GM12864 (cell line): ENCODE results near the gene ATP10B.

Experiments used
- DNase-seq: peaks from one replicate; pipeline ENCODE4 v3.0.0-alpha.2; 2011; ENCODE audit warnings: low read depth
- H3K4me3 ChIP-seq: 2 replicates; pipeline ENCODE4 v1.5.1; 2011; ENCODE audit warnings: mild to moderate bottlenecking, low read depth, low read length, control low read depth
- TF ChIP-seq, protein P1 (sequence below): IDR thresholded peaks from 2 replicates; pipeline ENCODE4 v1.5.1; 2011; ENCODE audit warnings: low read depth, mild to moderate bottlenecking, moderate library complexity, low read length, control low read depth, inconsistent platforms; ENCODE audit errors: missing control alignments

Gene ATP10B

DNA sequence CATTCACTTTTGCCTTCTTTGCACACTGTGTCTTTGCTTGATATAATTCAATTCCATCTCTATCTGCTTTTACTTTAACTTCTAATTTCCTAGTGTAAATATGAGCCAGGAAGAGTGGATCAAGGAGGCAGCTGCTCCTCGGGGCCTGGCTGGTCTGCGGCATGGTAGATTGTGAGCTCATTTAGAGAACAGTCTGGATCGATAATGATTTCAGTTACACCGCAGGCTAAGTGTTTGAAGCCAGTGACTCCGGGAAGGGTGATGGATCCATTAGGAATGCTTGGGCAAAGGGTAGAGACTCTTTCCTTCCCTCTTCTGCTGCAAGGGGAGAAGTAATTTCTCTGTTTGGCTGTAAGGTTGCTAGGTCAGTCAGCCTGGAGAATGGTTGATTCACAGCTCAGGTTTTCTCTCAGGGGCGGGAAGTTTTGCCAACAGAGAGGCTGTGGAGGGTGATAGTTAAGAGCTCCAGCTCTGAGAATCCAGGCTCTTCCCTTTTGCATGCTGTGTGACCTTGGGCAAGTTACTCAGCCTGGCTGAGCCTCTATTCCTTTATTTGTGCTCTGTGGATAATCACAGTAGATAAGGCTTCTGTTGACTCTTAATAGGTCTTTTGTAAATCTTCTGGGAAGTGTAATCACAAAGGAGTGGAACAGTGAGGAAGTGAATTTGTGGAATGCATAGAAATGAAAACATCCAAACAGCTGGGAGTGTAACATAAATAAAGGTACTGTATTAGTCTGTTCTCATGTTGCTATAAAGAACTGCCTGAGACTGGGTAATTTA is 331.2 kb downstream of the ATP10B start:
- DNase-seq, result no peak
- no peak overlapping the region for H3K4me3 ChIP-seq
- TF ChIP-seq, protein P1, sequence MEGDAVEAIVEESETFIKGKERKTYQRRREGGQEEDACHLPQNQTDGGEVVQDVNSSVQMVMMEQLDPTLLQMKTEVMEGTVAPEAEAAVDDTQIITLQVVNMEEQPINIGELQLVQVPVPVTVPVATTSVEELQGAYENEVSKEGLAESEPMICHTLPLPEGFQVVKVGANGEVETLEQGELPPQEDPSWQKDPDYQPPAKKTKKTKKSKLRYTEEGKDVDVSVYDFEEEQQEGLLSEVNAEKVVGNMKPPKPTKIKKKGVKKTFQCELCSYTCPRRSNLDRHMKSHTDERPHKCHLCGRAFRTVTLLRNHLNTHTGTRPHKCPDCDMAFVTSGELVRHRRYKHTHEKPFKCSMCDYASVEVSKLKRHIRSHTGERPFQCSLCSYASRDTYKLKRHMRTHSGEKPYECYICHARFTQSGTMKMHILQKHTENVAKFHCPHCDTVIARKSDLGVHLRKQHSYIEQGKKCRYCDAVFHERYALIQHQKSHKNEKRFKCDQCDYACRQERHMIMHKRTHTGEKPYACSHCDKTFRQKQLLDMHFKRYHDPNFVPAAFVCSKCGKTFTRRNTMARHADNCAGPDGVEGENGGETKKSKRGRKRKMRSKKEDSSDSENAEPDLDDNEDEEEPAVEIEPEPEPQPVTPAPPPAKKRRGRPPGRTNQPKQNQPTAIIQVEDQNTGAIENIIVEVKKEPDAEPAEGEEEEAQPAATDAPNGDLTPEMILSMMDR, result no peak

DNA sequence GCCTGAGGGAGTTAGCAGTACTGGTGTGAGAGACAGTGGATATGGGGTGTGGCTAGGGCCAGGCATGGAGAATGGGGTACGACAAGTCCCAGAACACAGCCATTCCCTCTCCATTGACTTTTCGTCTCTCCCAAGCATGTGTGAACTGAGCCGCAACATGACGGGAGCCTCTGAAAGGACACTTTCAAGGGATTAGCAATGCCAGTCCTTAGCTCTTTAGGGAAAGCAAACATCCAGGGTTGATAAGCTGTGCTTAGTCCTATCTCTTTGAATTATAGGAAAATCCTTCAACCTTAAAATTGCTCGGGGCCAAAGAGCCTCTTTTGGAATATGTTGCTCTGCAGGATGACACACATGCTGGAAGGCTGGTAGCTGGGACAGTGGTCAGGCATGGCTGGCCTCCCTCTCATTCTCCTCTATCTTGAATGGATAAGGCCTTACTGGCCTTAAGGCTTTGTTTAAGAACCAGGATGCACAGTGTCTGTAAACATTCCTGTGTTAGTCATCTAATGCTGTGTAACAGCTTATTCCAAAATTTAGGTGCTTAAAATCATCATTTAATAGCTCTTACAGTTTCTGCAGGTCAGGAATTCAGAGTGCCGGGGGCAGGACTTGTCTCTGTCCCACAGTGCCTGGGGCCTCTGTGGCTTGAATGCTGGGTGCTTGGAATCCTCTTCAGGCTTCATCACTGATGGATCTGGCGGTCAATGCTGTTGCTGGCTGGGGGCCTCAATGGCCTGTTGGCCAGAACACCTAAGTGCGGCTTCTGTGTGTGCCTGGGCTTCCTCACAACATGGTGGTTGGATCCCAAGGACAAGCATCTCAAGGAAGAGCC is 335.1 kb downstream of the ATP10B start:
- TF ChIP-seq, protein P1, result no peak
- H3K4me3 ChIP-seq, result no peak overlapping the region
- DNase-seq, result no peak

DNA sequence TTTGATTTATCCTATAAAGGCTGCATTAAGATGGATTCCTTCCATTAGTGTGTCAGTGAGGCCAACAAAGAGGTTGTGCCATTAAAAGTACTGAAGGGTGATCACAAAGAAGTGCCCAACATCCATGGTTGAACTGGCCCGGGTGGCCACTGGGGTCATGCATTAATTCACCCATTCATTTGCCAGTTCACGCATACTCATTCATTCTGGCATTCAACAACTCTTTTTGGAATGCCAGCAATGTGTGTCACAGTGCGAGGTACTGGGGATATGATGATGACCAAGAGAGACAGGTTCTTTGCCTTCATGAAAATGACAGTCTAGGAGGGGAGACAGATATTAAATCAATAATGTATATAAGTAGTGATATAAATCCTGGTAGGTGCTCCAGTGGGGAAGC is 337.1 kb downstream of the ATP10B start:
- TF ChIP-seq, protein P1, result no peak
- H3K4me3 ChIP-seq, result no peak overlapping the region
- no peak for DNase-seq

DNA sequence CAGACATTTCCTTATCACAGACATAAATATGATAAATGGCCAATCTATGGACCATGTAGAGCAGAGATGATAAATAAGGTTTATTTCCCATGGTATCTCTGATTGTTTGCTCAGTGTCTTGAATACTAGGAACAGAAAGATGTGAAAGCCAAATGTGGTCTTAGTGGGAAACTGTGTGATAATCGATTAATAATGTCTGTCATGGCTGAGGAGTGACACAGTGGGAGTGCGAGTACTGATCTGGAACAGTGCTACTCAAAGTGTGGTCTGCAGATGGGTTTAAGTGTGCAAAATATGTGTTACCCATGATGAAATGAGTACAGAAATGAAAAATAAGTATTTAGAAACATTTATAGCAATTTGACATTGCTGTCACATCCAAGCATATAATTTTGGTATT is 337.8 kb downstream of the ATP10B start:
- TF ChIP-seq, protein P1, result no peak
- no peak for DNase-seq
- H3K4me3 ChIP-seq, result no peak overlapping the region

DNA sequence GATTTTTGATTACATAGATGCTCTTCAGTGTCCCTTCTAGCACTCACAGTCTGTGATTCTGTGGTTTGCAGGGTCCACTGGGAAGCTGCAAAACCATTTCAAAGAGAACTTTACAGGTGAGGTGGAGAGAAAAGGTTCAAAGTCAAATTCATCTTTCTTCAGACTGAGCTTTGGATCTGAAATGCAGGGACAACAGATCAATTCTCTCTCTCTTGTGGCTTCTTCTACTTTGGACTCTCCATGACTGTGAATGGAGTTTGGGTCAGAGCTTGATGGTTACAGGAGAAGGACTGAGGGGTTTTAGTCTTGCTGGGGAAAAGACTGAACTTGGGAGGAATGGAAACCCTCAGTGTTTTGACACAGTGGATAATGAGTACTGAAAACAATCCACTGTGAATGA is 338.5 kb downstream of the ATP10B start:
- no peak for DNase-seq
- H3K4me3 ChIP-seq, result no peak overlapping the region
- TF ChIP-seq, protein P1, result no peak
